MM.1S (cell line): ENCODE measurements around the gene KIF3C.

Experiments
- DNase-seq: peaks from one replicate; pipeline ENCODE4 v3.0.0-alpha.2; 2015
- H2AFZ ChIP-seq: fragments of 300-600 bp; sonication (generic); 2 replicates; pipeline ENCODE4 v1.6.0; 2016; ENCODE audit warnings: antibody characterized with exemption, low read length
- H3F3A ChIP-seq: fragments of 300-600 bp; sonication (generic); 2 replicates; pipeline ENCODE4 v1.6.1; 2016; ENCODE audit warnings: mild to moderate bottlenecking, antibody characterized with exemption, low read length, moderate library complexity, mixed read lengths; ENCODE audit not compliant: insufficient read depth
- H3K27ac ChIP-seq: fragments of 300-600 bp; sonication (generic); 2 replicates; pipeline ENCODE4 v1.5.1; 2016; ENCODE audit warnings: mild to moderate bottlenecking, low read length
- H3K27me3 ChIP-seq: fragments of 300-600 bp; sonication (generic); replicated peaks from 2 replicates; pipeline ENCODE4 v1.6.0; 2016; ENCODE audit warnings: low read length; ENCODE audit not compliant: insufficient read depth
- H3K36me3 ChIP-seq: fragments of 300-600 bp; sonication (generic); replicated peaks from 2 replicates; pipeline ENCODE4 v1.6.1; 2016; ENCODE audit warnings: mild to moderate bottlenecking, low read length, mixed read lengths; ENCODE audit not compliant: insufficient read depth
- H3K4me1 ChIP-seq: fragments of 300-600 bp; sonication (generic); 2 replicates; pipeline ENCODE4 v1.6.1; 2016; ENCODE audit warnings: low read length, mixed read lengths
- H3K4me2 ChIP-seq: fragments of 300-600 bp; sonication (generic); 2 replicates; pipeline ENCODE4 v1.6.0; 2016; ENCODE audit warnings: low read depth, low read length
- H3K4me3 ChIP-seq: fragments of 300-600 bp; sonication (generic); 2 replicates; pipeline ENCODE4 v1.5.1; 2016; ENCODE audit warnings: low read length, mixed read lengths
- H3K79me2 ChIP-seq: fragments of 300-600 bp; sonication (generic); 2 replicates; pipeline ENCODE4 v1.6.1; 2016; ENCODE audit warnings: mixed run types, low read length, mixed read lengths
- H3K9ac ChIP-seq: fragments of 300-600 bp; sonication (generic); 2 replicates; pipeline ENCODE4 v1.6.1; 2016; ENCODE audit warnings: low read length, mixed read lengths
- H3K9me2 ChIP-seq: fragments of 300-600 bp; sonication (generic); replicated peaks from 2 replicates; pipeline ENCODE4 v1.6.1; 2016; ENCODE audit warnings: mild to moderate bottlenecking, low read length, mixed read lengths; ENCODE audit not compliant: insufficient read depth
- H3K9me3 ChIP-seq: fragments of 300-600 bp; sonication (generic); replicated peaks from 2 replicates; pipeline ENCODE4 v1.6.1; 2016; ENCODE audit warnings: mild to moderate bottlenecking, low read length, mixed read lengths; ENCODE audit not compliant: insufficient read depth
- H4K20me1 ChIP-seq: fragments of 300-600 bp; sonication (generic); 2 replicates; pipeline ENCODE4 v1.6.1; 2016; ENCODE audit warnings: mild to moderate bottlenecking, low read length, moderate library complexity, mixed read lengths; ENCODE audit not compliant: insufficient read depth
- CTCF ChIP-seq: fragments of 300-600 bp; sonication (generic); IDR thresholded peaks from 2 replicates; pipeline ENCODE4 v1.5.1; 2016; ENCODE audit warnings: antibody characterized with exemption, low read length, mixed read lengths
- EZH2 ChIP-seq: fragments of 300-600 bp; sonication (generic); optimal IDR thresholded peaks from 2 replicates; pipeline ENCODE3; 2017; ENCODE audit warnings: low read depth, mild to moderate bottlenecking, antibody characterized with exemption, low read length, mixed read lengths
- EZH2phosphoT487 ChIP-seq: fragments of 300-600 bp; sonication (generic); IDR thresholded peaks from 2 replicates; pipeline ENCODE4 v1.6.1; 2018; ENCODE audit warnings: antibody characterized with exemption, low read length

Gene KIF3C

GRCh38 chr2:25936889-25937545 lies 45.3 kb downstream of the KIF3C start:
- Histone ChIP-seq H3K9me2 (no peaks in the 10 kb centered on the region), H4K20me1 (no peaks in the 10 kb centered on the region), H3K4me2 (no peak overlapping the region), H3K4me3 (no peak overlapping the region), H3K4me1 (no peaks in the 10 kb centered on the region; the same call in 1 of the 2 replicates), H3K27ac (no peak overlapping the region), H3K27me3 (no peaks in the 10 kb centered on the region), H3K9ac (no peak overlapping the region), H3K79me2 (no peaks in the 10 kb centered on the region), H3K36me3 (no peaks in the 10 kb centered on the region), H2AFZ (no peak overlapping the region), H3K9me3 (no peaks in the 10 kb centered on the region), H3F3A (0 out of 2 replicates have a peak, but pooled peaks cover 5% of the 10 kb centered on the region)
- TF ChIP-seq EZH2phosphoT487 = no peak
- no peak for TF ChIP-seq EZH2
- no peak for TF ChIP-seq CTCF
- no peak for DNase-seq

- Histone ChIP-seq H2AFZ (no peak overlapping the region), H3K9ac (no peak overlapping the region), H3K79me2 (no peaks in the 10 kb centered on the region), H3K4me1 (peaks cover 9% of the 10 kb centered on the region; the same call in 1 of the 2 replicates), H3K27me3 (no peaks in the 10 kb centered on the region), H3K9me2 (no peaks in the 10 kb centered on the region), H3F3A (peaks cover 12% of the 10 kb centered on the region; the same call in 1 of the 2 replicates), H3K4me2 (no peak overlapping the region), H3K36me3 (no peaks in the 10 kb centered on the region), H4K20me1 (no peaks in the 10 kb centered on the region), H3K4me3 (no peak overlapping the region), H3K27ac (no peak overlapping the region), H3K9me3 (no peaks in the 10 kb centered on the region)
- TF ChIP-seq EZH2phosphoT487 = no peak
- DNase-seq = no peak
These were observed 48.7 kb downstream of the KIF3C start for GRCh38 chr2:25933622-25934021.

GRCh38 chr2:25929789-25930473 lies 52.4 kb downstream of the KIF3C start:
- Histone ChIP-seq H3K9me3 (no peaks in the 10 kb centered on the region), H2AFZ (peak overlapping the region; percentile 18), H3K4me2 (peak overlapping the region; percentile 66; the same call in 1 of the 2 replicates), H3K27ac (peak overlapping the region; percentile 52; the same call in 1 of the 2 replicates), H3K4me3 (no peak overlapping the region), H3K27me3 (no peaks in the 10 kb centered on the region), H4K20me1 (no peaks in the 10 kb centered on the region), H3K79me2 (no peaks in the 10 kb centered on the region), H3K9ac (no peak overlapping the region), H3K4me1 (peaks cover 14% of the 10 kb centered on the region), H3F3A (peaks cover 12% of the 10 kb centered on the region; the same call in 1 of the 2 replicates), H3K9me2 (no peaks in the 10 kb centered on the region), H3K36me3 (no peaks in the 10 kb centered on the region)
- DNase-seq = peak; percentile 81
- TF ChIP-seq EZH2 (no peak), CTCF (no peak), EZH2phosphoT487 (no peak)
